Airway epithelial cell (primary cell): ENCODE measurements around the gene CNOT1. TPM values are rescaled to one million over a fixed set of nuclear protein-coding genes. Genes with fewer than 3 reads are reported as not detected.

ENCODE experiments used
- total RNA-seq: library from RNA; depleted of rRNA; stranded (reverse); fragments of >200 nt; gene quantifications from 2 replicates; pipeline ENCODE4 v1.2.3, GENCODE V29; 2015

CNOT1 gene
- total RNA-seq: 95.0 and 98.1 TPM in 2 replicates

DNA sequence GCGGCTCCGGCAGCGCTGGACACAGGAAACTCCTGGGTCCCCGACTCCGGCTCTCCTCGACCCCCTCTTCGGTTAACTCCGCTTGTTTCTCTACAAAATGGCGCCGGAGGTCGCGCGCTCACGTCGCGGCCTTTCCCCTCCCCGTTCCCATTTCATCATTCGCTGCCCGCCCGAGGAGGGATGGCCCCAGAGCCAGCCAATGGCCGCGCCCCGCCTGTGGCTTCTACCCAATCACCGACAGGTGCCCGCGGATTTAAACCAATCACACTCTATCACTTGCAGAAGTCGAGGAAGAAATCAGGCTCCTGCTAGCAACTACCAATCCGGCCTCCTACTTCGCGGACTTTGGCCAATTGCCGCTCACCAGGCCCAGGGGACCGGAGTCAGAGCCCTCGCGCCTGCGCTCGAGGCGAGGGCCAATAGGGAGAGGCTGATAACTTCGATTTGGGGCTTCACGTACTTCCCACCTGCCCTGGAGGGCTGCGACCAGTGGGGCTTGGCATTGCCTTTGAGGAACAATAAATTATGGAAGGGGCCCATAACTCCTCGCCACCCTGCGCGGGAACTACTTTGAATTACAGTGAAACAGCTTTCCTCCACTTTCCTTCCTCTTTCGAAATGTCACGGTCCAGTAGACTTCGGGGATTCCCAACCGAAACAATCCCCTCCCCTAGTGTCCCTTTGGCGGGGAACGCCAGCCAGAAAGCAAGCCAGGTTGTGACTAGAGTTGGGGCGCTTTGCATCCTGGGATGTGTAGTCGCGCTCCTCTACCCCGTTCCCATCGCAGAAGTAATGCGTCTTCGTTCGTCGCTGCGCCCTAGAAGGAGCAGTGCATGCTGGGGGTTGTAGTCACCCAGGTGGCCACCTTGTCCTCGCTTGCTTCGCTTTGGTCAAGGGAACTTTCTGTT, at the start of gene CNOT1:
Gene CNOT1 (minus strand): TSS at position 94 of the 908 bp plus-strand sequence. CDS start 30,489 bp downstream, outside the sequence.

DNA sequence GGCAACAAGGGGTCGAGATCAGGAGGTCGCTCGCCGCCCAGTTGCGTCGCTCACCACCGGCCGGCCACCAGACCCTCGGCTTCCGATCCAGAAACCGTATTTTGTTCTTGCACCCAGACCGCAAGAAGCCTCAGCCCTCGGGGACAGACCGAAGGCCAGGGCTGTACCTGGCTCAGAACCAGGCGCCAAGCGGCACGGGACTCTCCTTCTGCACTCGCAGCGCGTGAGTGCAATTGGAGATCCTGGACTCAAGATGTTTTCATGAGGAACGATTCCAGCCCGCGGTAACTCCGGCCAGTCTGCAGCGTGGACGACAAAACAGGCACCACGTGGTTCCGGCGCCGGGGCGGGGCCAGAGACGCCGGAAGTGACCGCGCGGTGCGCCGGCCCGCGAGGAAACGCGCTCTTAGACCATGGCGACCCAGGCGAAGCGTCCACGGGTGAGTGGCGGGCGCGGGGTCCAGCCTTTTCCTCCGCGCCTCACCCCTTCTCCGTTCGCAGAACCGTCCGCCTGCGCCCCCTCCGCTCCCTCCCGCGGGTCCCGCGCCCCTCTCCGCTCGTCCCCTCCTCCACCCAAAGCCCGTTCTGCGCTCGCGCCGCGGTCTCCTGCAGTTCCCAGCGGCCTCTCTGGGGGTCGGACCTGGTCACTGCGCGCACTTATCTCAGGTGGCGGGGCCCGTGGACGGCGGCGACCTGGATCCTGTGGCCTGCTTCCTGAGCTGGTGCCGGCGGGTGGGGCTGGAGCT, 114.3 kb downstream of the CNOT1 start, which contains the start of gene SETD6:
Gene SETD6 (plus strand): TSS at position 393 of the 746 bp plus-strand sequence. CDS start 21 bp downstream, at position 414.

DNA sequence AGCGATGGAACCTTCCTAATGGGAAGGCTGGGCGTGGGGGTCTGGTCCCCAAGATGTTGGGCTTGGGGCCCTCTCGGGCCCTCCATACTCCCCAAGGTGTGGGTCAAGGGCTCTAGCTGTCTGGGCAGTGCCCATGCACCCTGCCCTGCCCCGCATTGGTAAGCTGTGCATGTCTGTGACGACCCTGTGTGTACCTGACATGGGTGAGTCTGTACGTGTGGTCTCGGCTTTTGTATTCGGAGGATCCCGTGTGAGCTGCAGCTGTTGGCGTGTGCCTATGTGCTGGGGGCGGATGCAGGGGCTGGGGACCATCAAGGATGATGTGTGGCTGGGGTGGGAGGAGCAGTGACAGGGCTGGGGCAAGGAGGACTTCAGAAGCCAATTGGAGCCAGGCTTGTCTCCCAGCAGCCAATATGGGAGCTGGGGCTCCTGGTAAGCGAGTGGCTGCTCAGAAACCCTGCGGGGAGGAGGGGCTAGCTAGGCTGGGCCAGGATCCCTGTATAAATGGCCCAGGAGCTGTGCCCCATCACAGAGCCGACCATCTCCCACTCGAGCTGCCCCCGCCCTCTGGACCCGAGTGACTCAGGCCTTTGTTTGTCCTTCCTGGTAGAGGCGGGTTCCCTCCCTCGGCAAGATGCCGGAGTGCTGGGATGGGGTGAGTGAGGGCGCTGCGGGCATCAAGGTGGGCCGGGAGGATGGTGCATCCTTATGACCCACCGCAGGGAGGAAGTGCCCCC, 129.8 kb downstream of the CNOT1 start, which contains the start of gene NDRG4:
Gene NDRG4 (plus strand): TSS at position 529 of the 737 bp plus-strand sequence. CDS start 106 bp downstream, at position 635.

Other genes starting within 250 kb of the CNOT1 start
- gene GINS3, start 237.4 kb downstream of the CNOT1 start, total RNA-seq: 7.6 and 8.9 TPM in 2 replicates
- gene NDRG4, start 129.7 kb downstream of the CNOT1 start, total RNA-seq: 3.5 and 7.8 TPM in 2 replicates
- 14.6 and 15.6 TPM in 2 replicates for gene SETD6, start 114.3 kb downstream of the CNOT1 start, total RNA-seq
- gene SLC38A7, start 54.9 kb upstream of the CNOT1 start, total RNA-seq: 4.5 and 5.7 TPM in 2 replicates
- 175 and 186 TPM in 2 replicates for gene GOT2, start 104.5 kb upstream of the CNOT1 start, total RNA-seq